GM03348 (cell line): ENCODE measurements around the gene ZNF24.

ENCODE experiments used
- DNase-seq: peaks from one replicate; pipeline ENCODE4 v3.0.0; 2012; ENCODE audit warnings: low spot score

ZNF24 gene

GRCh38 chr18:35355140-35355618, 11.0 kb upstream of the ZNF24 start:
- DNase-seq, result peak; percentile 74

DNA sequence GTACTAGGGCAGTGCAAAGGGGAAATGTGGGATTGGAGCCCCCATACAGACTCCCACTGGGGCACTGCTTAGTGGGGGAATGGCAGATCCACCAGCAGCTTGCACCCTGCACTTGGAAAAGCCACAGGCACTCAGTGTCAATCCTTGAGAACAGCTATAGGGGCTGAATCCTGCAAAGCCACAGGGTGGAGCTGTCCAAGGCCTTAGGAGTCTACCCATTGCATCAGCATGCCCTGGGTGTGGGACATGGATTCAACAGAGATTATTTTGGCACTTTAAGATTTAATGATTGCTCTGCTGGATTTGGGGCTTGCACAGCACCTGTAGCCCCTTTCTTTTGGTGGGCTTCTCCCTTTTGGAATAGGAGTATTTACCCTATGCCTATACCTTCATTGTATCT, 8.6 kb upstream of the ZNF24 start:
- no peak for DNase-seq

GRCh38 chr18:35352283-35352682, 8.1 kb upstream of the ZNF24 start:
- DNase-seq, result no peak

GRCh38 chr18:35348001-35348400, 3.8 kb upstream of the ZNF24 start:
- no peak for DNase-seq

DNA sequence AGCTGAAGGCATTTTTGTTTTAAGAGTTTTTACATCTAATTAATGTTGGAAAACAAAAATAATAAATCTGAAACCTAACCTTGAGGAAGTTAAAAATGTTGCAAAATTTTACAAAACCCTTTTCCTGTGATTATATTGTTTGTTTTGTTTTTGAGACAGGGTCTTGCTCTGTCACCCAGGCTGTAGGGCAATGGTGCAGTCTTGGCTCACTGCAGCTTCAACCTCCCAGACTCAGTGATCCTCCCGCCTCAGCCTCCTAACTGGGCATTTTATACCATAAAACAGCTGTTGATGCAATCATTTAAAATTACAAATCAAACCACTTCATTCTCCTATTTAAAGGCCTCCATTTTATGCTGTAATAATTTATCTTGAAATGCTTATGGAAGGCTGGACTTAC, 1.7 kb upstream of the ZNF24 start:
- DNase-seq, result no peak

DNA sequence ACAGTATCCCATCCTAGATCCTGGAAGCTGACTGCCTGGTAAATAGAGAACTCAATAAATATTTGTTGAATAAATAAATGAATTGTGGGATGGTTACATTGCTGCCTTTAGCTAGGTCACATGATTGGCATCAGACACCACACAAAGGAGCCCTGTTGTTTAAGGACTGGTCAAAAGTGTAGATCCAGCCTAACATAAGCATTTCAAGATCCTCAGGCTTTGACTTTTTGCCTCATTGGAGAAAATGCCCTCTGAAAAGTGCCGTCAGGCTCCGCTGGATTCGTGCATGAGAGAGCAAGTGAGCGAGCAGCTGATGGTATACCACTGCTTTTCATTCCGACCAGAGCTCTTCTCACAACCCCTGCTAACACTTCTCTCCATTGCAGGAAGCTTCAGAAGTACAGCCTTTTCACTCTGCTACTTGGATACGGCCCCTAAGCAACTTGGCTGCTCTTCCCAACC, 1.3 kb upstream of the ZNF24 start:
- no peak for DNase-seq

DNA sequence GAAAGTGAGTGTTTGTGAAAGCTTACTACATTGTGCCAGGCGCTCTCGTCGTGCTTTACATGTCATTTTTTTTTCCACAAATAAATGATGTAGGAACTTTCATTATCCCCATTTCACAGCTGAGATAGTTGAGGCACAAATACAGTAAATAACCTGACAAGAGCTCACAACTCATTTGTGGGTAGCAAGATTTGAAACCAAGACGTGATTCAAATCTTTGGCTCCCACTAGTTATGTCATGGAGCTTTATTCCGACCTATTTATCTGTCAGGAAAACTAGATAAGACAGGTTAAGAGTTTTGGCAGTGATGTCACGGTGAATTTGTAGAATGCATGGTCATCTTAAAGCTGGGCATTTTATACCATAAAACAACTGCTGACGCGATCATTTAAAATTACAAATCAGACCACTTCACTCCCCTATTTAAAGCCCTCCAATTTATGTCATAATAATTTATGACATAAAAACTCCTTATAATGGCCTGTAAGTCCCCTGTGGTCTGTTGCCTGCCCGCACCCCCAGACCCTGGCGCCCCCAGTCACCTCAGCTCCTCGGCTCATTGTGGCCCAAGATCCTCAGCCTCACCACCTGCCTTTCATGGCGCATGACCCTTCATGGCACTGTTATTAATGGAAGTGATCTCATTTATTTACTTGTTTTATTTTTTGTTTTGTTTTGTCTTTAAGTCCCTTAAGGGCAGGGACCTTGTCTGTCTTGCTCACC, 678 bp upstream of the ZNF24 start:
- DNase-seq, result peak; percentile 11

GRCh38 chr18:35343488-35343935, 708 bp downstream of the ZNF24 start:
- no peak for DNase-seq

DNA sequence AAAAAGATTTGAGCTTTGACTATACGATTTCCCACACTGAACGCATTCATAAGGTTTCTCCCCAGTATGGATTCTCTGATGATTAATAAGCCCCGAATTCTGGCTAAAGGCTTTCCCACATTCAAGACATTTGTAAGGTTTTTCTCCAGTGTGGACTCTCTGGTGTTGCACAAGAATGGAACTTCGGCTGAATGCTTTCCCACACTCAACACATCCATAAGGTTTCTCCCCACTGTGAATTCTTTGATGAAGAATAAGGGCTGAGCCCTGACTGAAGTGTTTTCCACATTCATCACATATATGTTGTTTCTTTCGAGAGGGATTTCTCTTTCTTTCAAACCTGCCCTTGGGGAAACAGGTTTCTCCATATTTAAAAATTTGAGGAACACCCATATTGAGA, 6.9 kb downstream of the ZNF24 start:
- DNase-seq, result no peak

DNA sequence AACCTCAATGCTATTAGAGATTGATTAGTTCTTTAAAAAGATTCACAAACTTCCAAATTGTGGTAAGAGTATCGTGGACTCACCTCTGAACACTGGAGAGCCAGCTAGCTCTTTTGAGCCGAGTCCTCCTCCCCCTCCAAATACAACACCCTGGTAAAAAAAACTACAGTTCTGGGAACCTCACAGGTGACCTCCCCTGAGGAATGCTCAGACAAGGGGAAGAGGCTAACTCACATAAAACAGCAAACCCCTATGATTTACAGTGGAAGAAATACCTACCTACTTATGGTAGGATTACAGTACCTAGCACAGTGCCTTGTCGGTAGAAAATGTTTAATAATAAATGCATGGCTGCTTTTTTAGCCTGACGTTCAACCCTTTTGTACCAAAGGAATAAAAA, 8.4 kb downstream of the ZNF24 start:
- DNase-seq, result no peak

DNA sequence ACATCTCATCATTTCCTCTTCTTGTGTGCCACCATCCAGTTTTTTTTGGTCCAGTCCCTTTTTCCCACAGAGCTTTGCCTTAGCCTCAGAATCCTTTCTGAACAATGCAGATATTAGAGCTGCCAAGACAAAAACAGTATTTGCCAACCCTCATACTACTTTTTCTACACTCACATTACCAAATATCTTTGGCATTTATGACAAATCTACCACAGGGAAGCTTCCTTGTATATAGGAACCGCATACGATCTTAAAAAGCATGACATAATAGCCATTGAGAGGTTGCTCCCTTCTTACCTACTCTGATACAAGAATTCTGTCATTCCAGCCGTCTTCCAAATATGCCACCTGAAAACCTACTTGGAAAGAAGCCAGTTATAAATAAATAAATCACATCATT, 9.4 kb downstream of the ZNF24 start:
- DNase-seq, result peak; percentile 5

DNA sequence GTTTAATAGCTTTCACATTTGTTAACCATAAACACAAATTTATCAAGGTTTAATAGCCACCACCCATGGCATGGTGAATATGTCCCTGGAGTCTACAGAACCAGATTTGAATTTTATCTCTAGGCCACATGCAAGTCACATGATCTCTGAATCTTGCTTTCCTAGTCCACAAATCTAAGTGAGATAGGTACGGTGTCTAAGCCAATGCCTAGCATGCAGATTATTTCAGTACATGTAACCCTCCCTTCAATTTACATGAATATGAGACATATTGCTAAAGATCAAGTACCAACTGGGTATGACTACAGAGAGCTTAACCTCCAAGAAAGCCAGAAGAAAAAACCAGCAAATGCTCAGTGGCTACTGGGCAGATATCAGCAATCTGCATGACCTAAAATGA, 10.0 kb downstream of the ZNF24 start:
- no peak for DNase-seq

DNA sequence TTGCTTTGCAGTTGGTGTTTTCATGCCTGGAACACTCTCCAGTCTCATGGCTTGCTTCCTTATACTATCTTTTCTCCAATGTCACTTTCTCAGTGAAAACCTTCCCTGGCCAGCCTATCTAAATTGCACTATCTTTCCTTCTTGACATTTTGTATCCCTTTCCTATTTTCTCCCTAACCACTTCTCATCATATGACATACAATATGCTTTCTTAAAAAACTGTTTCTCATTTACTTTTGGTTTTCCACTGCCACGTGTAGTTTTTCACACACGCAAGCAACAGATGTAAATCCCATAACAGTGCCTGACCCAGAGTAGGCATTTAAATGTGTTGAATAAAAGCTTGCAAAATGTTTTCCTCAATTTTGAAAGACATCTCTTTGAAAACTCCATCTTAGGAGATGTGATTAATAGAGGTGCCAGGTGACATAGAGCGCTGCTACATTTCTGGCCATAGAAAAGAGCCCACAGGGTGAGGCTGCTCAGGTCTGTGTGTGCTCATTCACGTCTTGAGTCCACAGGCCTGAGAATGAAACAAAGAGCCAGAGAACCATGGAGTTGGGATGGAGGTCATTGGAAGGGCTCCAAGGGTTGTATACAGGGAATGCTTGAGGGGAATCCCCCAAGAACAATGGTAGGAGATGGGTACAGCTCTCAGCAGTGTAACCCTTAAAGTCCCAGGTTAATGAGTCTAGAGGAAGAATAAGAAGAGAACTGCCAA, 12.7 kb downstream of the ZNF24 start:
- DNase-seq, result no peak

GRCh38 chr18:35328868-35329267, 15.4 kb downstream of the ZNF24 start:
- no peak for DNase-seq

GRCh38 chr18:35326695-35327387, 17.4 kb downstream of the ZNF24 start:
- no peak for DNase-seq

DNA sequence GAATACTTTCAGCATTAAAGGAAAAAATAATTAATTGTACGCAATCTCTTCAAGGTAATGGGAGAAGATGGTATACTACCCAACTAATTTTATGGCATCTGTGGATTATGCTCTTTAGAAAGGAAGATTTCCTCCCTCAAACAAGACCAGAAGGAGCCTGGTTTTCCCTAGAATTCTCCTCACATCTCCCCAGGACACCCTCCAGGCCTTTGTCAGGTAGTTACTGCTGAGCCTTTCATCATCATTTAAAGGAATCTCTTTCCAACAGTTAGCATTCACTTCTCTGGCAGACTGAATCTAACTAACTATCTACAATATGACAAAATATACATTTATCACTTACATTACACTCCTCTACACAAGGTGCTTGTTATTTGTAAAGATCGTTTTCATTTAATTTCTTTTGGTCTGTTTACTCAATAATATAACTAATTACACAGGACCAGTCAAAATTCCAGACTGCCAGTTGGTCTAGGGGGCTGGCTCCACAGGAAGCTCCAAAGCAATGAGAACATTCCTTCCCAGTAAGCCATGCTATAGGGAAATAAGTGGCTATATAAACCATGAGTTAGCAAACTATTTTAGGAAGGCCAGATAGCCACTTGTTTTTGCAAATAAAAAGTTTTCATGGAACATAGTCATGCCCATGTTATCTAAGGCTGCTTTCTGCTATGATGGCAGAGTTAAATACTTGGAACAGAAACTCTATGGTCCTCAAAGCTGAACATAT, 19.1 kb downstream of the ZNF24 start:
- DNase-seq, result no peak

- peak; percentile 3 for DNase-seq
Measured at GRCh38 chr18:35322486-35323458, 21.4 kb downstream of the ZNF24 start.

DNA sequence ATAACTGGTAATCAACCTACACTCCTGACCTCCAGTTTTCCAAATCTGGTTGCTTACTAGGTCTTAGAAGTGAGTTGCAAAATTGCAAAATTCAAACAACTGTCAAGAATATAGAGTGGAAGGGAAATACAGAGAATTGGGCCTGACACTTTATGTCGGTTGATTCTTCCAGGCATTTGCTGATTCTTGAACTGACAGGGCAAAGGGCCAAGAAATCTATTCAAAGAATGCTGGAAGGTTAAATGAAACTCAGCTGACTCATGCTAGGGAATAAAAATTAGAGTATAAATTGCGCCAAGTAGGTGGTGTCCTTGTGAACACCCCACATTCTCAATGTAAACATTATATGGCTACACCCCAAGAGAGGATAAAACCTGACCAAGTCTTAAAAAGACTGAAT, 32.7 kb downstream of the ZNF24 start:
- no peak for DNase-seq

- DNase-seq, result no peak
Measured at GRCh38 chr18:35306588-35307250, 37.5 kb downstream of the ZNF24 start.

DNA sequence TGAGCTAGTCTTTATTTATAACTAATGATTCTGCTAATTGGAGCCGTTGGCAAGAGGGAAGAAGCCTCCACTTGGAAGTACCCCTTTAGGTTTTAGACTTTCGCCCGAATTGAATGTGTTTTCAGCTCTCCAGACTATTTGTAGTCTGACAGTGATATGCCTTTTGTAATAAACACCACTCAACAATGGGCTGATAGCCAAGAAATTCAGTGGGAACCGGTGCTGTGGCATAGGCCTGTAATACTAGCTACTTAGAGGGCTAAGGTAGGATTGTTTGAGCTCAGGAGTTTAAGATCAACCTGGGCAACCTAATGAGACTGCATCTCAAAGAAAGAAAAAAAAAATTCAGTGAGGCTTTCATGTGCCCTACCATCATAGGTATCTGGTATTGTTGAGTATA, 40.6 kb downstream of the ZNF24 start:
- DNase-seq, result no peak
